GM12878 (cell line): Measurements from ENCODE around the gene CNTN3.

Experiments used
- ATF2 ChIP-seq: IDR thresholded peaks from 2 replicates; pipeline ENCODE4 v1.6.1; 2012; ENCODE audit warnings: low read length, inconsistent platforms
- BHLHE40 ChIP-seq, 2 experiments: fragments of 450-650 bp in 1 of 2; IDR thresholded peaks; 2 replicates each; pipeline ENCODE4 v1.6.1; 2011 to 2017; ENCODE audit warnings: low read depth in 2 of 2, borderline replicate concordance in 1 of 2, improper control_type of control experiment in 1 of 2, low read length in 1 of 2, mild to moderate bottlenecking in 1 of 2
- CREB1 ChIP-seq: IDR thresholded peaks from 2 replicates; pipeline ENCODE4 v1.6.1; 2012; ENCODE audit warnings: low read depth, mild to moderate bottlenecking, inconsistent platforms
- EP300 ChIP-seq, 2 experiments: fragments of 150-350 bp in 1 of 2; IDR thresholded peaks; 2 replicates each; pipeline ENCODE4 v1.6.1; 2011 to 2012; ENCODE audit warnings: low read depth in 2 of 2, low read length in 2 of 2, borderline replicate concordance in 1 of 2, improper control_type of control experiment in 1 of 2, inconsistent platforms in 1 of 2; ENCODE audit not compliant: control insufficient read depth in 1 of 2
- MAX ChIP-seq: IDR thresholded peaks from 2 replicates; pipeline ENCODE4 v1.6.1; 2012; ENCODE audit warnings: low read depth, low read length, improper control_type of control experiment
- POLR2AphosphoS5 ChIP-seq: IDR thresholded peaks from 2 replicates; pipeline ENCODE4 v1.6.1; 2011; ENCODE audit warnings: mild to moderate bottlenecking, low read length, inconsistent platforms
- REST ChIP-seq: IDR thresholded peaks from 2 replicates; pipeline ENCODE4 v1.6.1; 2012; ENCODE audit warnings: mild to moderate bottlenecking, low read depth, low read length
- SIN3A ChIP-seq: IDR thresholded peaks from 2 replicates; pipeline ENCODE4 v1.6.1; 2012; ENCODE audit warnings: low read depth, low read length, improper control_type of control experiment
- SPI1 ChIP-seq: IDR thresholded peaks from 2 replicates; pipeline ENCODE4 v1.6.1; 2011; ENCODE audit warnings: low read depth, mild to moderate bottlenecking, low read length, moderate library complexity, borderline replicate concordance; ENCODE audit not compliant: insufficient read depth

DNA sequence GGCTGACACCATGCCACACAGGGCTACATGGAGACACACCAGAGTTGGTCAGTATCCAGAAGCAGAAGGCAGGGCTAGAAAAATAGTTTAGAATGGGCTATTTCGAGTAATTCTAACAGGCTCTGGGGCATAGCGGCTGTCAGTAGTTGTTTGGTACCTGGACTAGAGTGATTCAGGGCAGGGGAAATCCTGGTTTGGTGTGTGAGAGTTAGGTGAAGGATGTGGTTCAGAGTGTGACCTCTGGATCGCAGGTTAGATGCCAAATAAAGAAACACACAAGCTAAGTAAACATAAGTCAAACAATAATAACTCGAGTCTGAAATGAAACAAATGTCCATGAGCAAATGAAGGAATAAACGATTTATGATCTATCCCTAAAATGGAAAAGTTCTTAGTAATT lies 31.5 kb downstream of the CNTN3 start:
- no peak for TF ChIP-seq SPI1
- no peak for TF ChIP-seq CREB1
- no peak for TF ChIP-seq REST
- TF ChIP-seq EP300 (IDR thresholded peaks at IDR 0.05; ENCODE audit: borderline replicate concordance in 1 of 2, control insufficient read depth in 1 of 2, low read depth in 2 of 2, low read length in 2 of 2): no peak
- no peak for TF ChIP-seq ATF2
- no peak for TF ChIP-seq MAX
- TF ChIP-seq SIN3A: no peak
- TF ChIP-seq POLR2AphosphoS5: no peak
- TF ChIP-seq BHLHE40 (IDR thresholded peaks at IDR 0.05; ENCODE audit: borderline replicate concordance in 1 of 2, low read depth in 2 of 2, low read length in 1 of 2): no peak
